Activated B cell treated with CpG ODN at 0.5 μM for 24 hours (primary cell): ENCODE measurements around the gene AGER. TPM values are rescaled to one million over a fixed set of nuclear protein-coding genes. Genes with fewer than 3 reads are reported as not detected.

Experiments used
- ATAC-seq: fragments of 200-7000 bp; cut with Tn5 transposase; one replicate; pipeline ENCODE4 v1.10.0; 2021; ENCODE audit warnings: low read depth, mild to moderate bottlenecking, moderate library complexity
- CTCF ChIA-PET: fragments of 350-600 bp; sonication (Branson Sonifier 250); formaldehyde crosslinking; loops from one replicate; lab custom pipeline; 2021; ENCODE audit warnings: antibody characterized with exemption; lab: Charles Lee
- POLR2A ChIA-PET: fragments of 350-600 bp; sonication (Branson Sonifier 250); formaldehyde crosslinking; loops from one replicate; lab custom pipeline; 2021; ENCODE audit warnings: antibody characterized with exemption; lab: Charles Lee
- DNase-seq: peaks from one replicate; pipeline ENCODE4 v3.0.0; 2022
- H3K27ac Mint-ChIP-seq: one replicate; pipeline ENCODE4 v1.8.0; 2020; ENCODE audit warnings: mixed read lengths
- H3K27me3 Mint-ChIP-seq: one replicate; pipeline ENCODE4 v1.8.0; 2021; ENCODE audit warnings: mixed read lengths
- H3K36me3 Mint-ChIP-seq: one replicate; pipeline ENCODE4 v1.8.0; 2021; ENCODE audit warnings: low read depth, mixed read lengths
- H3K4me1 Mint-ChIP-seq: one replicate; pipeline ENCODE4 v1.8.0; 2021; ENCODE audit warnings: mixed read lengths
- H3K4me3 Mint-ChIP-seq: one replicate; pipeline ENCODE4 v1.8.0; 2020; ENCODE audit warnings: mild to moderate bottlenecking, mixed read lengths
- H3K9me3 Mint-ChIP-seq: one replicate; pipeline ENCODE4 v1.8.0; 2020; ENCODE audit warnings: mixed read lengths
- intact Hi-C: fragments of 100-400 bp; cut with micrococcal nuclease; formaldehyde crosslinking; loops from one replicate; pipeline ENCODE4 v1.15.1; 2024
- total RNA-seq: library from RNA; stranded (reverse); gene quantifications from 2 replicates; pipeline ENCODE4 v1.2.3, GENCODE V29; 2022
- TF ChIP-seq, protein P1 (sequence below): fragments of 200-600 bp; IDR thresholded peaks from one replicate; pipeline ENCODE4 v1.8.0; 2022; ENCODE audit warnings: antibody characterized with exemption, mild to moderate bottlenecking

AGER gene
- total RNA-seq, 1 donor from 2014 or later = 30.8 TPM

DNA sequence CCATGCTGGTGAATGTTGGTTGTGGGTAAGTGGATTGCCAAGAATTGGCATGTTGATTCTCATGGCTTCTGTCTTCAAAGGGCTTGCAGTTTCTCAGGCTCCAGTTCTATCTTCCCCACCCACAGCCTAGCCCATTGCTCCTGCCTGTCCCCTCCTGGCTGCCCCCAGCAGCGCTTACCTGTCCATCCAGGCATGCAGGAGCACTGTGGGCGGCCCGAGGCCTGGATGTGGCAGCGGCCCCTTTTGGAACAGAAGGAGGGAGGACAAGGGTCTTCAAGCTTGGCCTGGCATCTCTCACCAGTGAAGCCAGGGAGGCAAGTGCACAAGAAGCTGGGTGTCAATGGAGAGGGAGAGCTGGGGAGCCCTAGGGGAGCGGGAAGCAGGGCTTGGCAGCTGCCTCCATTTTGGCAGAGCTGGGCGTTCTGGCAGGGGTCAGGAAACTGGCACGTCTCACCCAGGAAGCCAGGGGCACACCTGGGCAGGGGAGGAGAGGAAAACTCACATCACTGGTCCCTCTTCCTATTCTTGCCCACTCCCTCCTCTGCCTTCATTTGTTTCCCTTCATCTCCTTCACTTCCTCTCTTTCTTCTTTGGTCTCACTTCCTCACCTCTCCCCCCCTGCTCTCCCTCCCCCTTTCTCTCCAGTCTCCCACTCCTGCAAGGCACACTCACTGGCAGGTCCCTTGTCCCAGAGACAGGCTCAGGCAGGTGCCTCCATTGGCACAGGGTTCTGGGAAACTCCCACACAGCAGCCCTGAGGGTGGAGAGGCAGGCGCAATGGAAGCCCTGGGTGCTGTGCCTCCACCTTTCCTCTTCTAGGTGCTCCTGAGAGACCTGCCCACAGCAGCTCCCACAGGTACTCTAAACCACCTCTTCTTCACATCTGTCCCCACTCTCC is 38.5 kb upstream of the AGER start:
- intact Hi-C loops = no loop called here
- Mint-ChIP-seq H3K27me3 (no peaks in the 10 kb centered on the region), H3K4me3 (no peak overlapping the region), H3K9me3 (no peaks in the 10 kb centered on the region), H3K4me1 (peaks cover 63% of the 10 kb centered on the region), H3K36me3 (no peaks in the 10 kb centered on the region), H3K27ac (no peak overlapping the region)
- TF ChIP-seq, protein P1, sequence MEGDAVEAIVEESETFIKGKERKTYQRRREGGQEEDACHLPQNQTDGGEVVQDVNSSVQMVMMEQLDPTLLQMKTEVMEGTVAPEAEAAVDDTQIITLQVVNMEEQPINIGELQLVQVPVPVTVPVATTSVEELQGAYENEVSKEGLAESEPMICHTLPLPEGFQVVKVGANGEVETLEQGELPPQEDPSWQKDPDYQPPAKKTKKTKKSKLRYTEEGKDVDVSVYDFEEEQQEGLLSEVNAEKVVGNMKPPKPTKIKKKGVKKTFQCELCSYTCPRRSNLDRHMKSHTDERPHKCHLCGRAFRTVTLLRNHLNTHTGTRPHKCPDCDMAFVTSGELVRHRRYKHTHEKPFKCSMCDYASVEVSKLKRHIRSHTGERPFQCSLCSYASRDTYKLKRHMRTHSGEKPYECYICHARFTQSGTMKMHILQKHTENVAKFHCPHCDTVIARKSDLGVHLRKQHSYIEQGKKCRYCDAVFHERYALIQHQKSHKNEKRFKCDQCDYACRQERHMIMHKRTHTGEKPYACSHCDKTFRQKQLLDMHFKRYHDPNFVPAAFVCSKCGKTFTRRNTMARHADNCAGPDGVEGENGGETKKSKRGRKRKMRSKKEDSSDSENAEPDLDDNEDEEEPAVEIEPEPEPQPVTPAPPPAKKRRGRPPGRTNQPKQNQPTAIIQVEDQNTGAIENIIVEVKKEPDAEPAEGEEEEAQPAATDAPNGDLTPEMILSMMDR = no peak
- DNase-seq (no peak), ATAC-seq (no peak)
- ChIA-PET POLR2A (no interaction called here), CTCF (no interaction called here)

DNA sequence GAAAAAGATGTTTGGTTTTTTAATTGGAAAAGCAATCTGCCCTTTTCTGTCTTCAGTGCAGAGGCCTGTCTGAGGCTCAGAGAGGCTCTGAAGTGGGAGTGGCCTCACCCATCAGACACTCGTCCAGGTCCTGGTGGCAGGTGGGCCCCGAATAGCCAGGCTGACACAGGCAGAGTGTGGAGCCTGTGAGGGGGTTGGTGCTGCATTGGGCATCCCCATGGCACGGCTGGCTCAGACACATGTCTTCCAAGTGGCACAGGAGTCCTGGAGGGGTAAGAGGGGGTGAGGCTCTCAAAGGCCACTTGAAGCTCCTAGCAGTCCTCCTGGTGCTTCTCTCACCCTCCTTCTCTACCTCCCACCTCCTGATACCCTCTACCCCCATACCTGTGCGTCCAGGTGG is 36.0 kb upstream of the AGER start:
- Mint-ChIP-seq H3K27me3 (no peaks in the 10 kb centered on the region), H3K4me1 (peaks cover 38% of the 10 kb centered on the region), H3K4me3 (no peak overlapping the region), H3K36me3 (no peaks in the 10 kb centered on the region), H3K9me3 (no peaks in the 10 kb centered on the region), H3K27ac (no peak overlapping the region)
- intact Hi-C loops = no loop called here
- no peak for ATAC-seq
- CTCF ChIA-PET = no interaction called here
- POLR2A ChIA-PET = no interaction called here
- DNase-seq = no peak
- TF ChIP-seq, protein P1 = no peak

DNA sequence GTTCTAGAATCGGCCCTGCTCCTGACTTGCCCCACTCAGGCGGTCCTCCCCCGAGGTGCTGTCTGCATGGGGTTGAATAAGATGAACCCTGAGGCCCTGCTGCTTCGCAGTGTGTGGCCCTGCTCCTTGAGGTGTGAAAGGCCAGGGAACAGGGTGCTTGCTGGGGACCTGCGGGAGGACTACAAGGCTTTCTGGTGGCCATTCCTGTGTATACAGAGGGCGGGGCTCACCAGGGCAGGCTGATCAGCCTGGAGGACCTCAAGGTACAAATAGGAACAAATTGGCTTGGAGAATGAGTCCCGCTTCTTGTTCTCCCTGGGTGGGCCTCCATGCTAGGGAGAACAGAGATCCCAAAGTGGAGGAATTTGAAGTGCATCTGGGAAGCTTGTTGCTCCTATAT is 34.1 kb upstream of the AGER start:
- H3K4me3 Mint-ChIP-seq = no peak overlapping the region
- H3K9me3 Mint-ChIP-seq = no peaks in the 10 kb centered on the region
- H3K27ac Mint-ChIP-seq = no peak overlapping the region
- H3K36me3 Mint-ChIP-seq = no peaks in the 10 kb centered on the region
- POLR2A ChIA-PET = no interaction called here
- TF ChIP-seq, protein P1 = no peak
- no peaks in the 10 kb centered on the region for H3K27me3 Mint-ChIP-seq
- no peak for ATAC-seq
- CTCF ChIA-PET = no interaction called here
- H3K4me1 Mint-ChIP-seq = peaks cover 25% of the 10 kb centered on the region
- no peak for DNase-seq
- intact Hi-C loops = no loop called here

DNA sequence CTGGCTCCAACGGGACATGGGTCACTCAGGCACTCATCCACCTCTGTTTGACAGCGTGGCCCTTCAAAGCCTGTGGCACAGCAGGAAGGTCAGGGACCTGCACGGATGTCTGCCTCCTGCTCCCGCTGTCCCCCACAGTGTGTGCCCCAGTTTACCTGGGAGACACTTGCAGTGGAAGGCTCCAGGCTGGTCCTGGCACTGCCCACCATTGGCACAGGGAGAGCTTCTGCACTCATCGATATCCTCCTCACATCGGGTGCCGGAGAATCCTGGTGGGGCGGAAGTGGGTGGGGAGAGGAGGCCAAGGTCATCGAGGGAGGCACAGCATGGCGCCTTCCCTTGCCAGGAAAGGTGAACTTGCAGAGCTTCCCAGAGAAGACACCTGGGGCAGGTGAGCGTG is 32.9 kb upstream of the AGER start:
- intact Hi-C loops = no loop called here

DNA sequence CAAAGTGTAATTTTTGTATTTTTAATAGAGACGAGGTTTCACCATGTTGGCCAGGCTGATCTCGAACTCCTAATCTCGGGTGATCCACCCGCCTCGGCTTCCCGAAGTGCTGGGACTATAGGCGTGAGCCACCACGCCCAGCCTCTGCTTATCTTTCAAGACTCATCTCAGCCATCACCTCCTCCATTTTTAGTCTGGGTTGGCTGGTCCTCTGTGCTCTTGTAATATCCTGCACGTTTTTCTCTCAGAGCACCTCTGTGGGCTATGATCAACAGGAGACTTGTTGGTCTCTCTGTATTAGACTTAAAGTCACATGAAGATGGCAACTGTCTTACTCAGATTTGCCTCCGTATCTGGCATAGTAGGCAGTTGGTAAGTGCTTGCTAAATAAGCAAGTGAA is 32.2 kb upstream of the AGER start:
- no peak overlapping the region for H3K27ac Mint-ChIP-seq
- peaks cover 7% of the 10 kb centered on the region for H3K4me1 Mint-ChIP-seq
- no peaks in the 10 kb centered on the region for H3K27me3 Mint-ChIP-seq
- ATAC-seq (no peak), DNase-seq (no peak)
- TF ChIP-seq, protein P1 = no peak
- ChIA-PET CTCF (no interaction called here), POLR2A (no interaction called here)
- H3K4me3 Mint-ChIP-seq = no peak overlapping the region
- intact Hi-C loops = no loop called here
- H3K9me3 Mint-ChIP-seq = no peaks in the 10 kb centered on the region
- no peaks in the 10 kb centered on the region for H3K36me3 Mint-ChIP-seq

More for the DNA sequence above, 32.9 kb upstream of the AGER start:
- POLR2A ChIA-PET = no interaction called here
- Mint-ChIP-seq H3K4me1 (peaks cover 13% of the 10 kb centered on the region), H3K27me3 (no peaks in the 10 kb centered on the region), H3K27ac (no peak overlapping the region), H3K9me3 (no peaks in the 10 kb centered on the region), H3K36me3 (no peaks in the 10 kb centered on the region), H3K4me3 (no peak overlapping the region)
- TF ChIP-seq, protein P1 = no peak
- CTCF ChIA-PET = no interaction called here
- ATAC-seq (no peak), DNase-seq (no peak)
